ENCODE measurements around the gene SNX8. TPM values are rescaled to one million over a fixed set of nuclear protein-coding genes. Genes with fewer than 3 reads are reported as not detected.

SNX8 gene
- total and polyA plus RNA-seq, 2 of the 8 experiments (the other 6 are each of a cell fraction or from before 2014, with no cell fraction given) = 46.2 to 70.8 TPM

DNA sequence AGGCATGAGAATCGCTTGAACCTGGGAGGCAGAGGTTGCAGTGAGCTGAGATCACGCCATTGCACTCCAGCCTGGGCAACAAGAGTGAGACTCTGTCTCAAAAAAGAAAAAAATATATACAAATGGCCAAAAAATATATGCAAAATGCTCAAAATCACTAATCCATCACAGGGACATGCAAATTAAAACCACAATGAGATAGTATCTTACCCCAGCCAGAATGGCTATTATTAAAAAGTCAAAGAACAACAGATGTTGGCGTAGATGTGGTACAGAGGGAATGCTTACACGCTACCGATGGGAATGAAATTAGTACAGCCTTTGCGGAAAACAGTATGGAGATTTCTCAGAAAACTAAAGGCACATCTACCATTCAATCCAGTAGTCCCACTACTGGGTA is 17.4 kb downstream of the SNX8 start:
- Histone ChIP-seq H2AFZ (ENCODE audit: low read length) (no peak overlapping the region), H2AK5ac (ENCODE audit: low read depth, low read length) (no peak overlapping the region), H2BK5ac (ENCODE audit: low read depth, low read length) (no peak overlapping the region), H3K14ac (ENCODE audit: insufficient read length) (no peak overlapping the region), H3K4me2 (ENCODE audit: insufficient read depth in 1 of 2, low read depth in 2 of 2, low read length in 2 of 2) (no peak overlapping the region), H3K4me1 (replicated peaks in 1 of 4; ENCODE audit: control insufficient read depth in 3 of 4, insufficient read depth in 4 of 4, low read length in 3 of 4) (peaks cover 3 to 12% (median 7%) of the 10 kb centered on the region in 4 experiments; a peak in 6 of 7 replicates), H2BK12ac (ENCODE audit: low read depth, low read length) (no peak overlapping the region), H3K36me3 (ENCODE audit: control insufficient read depth in 2 of 4, insufficient read depth in 4 of 4, low read length in 3 of 4) (no peaks in the 10 kb centered on the region), H2BK15ac (ENCODE audit: low read length) (no peak overlapping the region), H3K9me3 (ENCODE audit: insufficient read depth in 2 of 2, low read depth in 1 of 2, low read length in 1 of 2) (peaks cover 2% of the 10 kb centered on the region in 2 experiments; a peak in 2 of 4 replicates), H4K8ac (ENCODE audit: extremely low read depth, insufficient read depth, low read length) (no peak overlapping the region), H3K23me2 (ENCODE audit: low read depth, low read length) (no peaks in the 10 kb centered on the region), H3K79me1 (ENCODE audit: low read depth, low read length) (peaks cover 4% of the 10 kb centered on the region; the same call in 1 of the 2 replicates), H3K27ac (ENCODE audit: low read depth, low read length) (no peak overlapping the region), H3K27me3 (replicated peaks in 1 of 4; ENCODE audit: control insufficient read depth in 3 of 4, extremely low read depth in 1 of 4, insufficient read depth in 3 of 4, low read length in 3 of 4) (no peaks in the 10 kb centered on the region), H3K23ac (ENCODE audit: insufficient read length) (no peak overlapping the region), H3K56ac (replicated peaks; ENCODE audit: insufficient read length, low read depth, low read length) (no peak overlapping the region), H3K79me2 (ENCODE audit: control insufficient read depth in 1 of 2, insufficient read depth in 2 of 2, low read length in 2 of 2) (peaks cover 0 to 40% of the 10 kb centered on the region in 2 experiments; a peak in 2 of 4 replicates), H3K4me3 (ENCODE audit: extremely low read depth in 1 of 4, insufficient read depth in 2 of 4, low read depth in 3 of 4, low read length in 4 of 4) (no peak overlapping the region), H3K9ac (replicated peaks in 1 of 4; ENCODE audit: extremely low read depth in 1 of 4, low read depth in 3 of 4, low read length in 3 of 4) (no peak overlapping the region), H2BK120ac (replicated peaks; ENCODE audit: low read depth, low read length) (no peak overlapping the region), H4K20me1 (replicated peaks in 1 of 2; ENCODE audit: control insufficient read depth in 1 of 2, insufficient read depth in 2 of 2, low read length in 2 of 2) (peaks cover 0 to 1% of the 10 kb centered on the region in 2 experiments), H4K91ac (replicated peaks; ENCODE audit: insufficient read length, low read length) (no peak overlapping the region), H3K18ac (ENCODE audit: extremely low read depth, low read length) (no peak overlapping the region), H3K4ac (replicated peaks; ENCODE audit: insufficient read length, low read depth, low read length) (no peak overlapping the region), H4K5ac (ENCODE audit: insufficient read length, low read depth, low read length) (no peak overlapping the region), H2BK20ac (ENCODE audit: low read length) (no peak overlapping the region)
- DNase-seq (ENCODE audit: low read depth in 1 of 2, low spot score in 2 of 2) = no peak
- FAIRE-seq = no peak
- POLR2A ChIA-PET (ENCODE audit: partially characterized antibody) = no interaction called here
- CTCF ChIA-PET (ENCODE audit: partially characterized antibody) = interaction anchor here (0.5 kb wide), 1 partner anchor 30 kb away, joined by 3 read pairs; no protein-coding TSS in a partner anchor
- 95% methylated on average over 6 of the region's 6 CpGs; no CpG with 5 or more reads in 1 of the 2 experiments for WGBS, 2 experiments (ENCODE audit: extremely low coverage in 1 of 2, insufficient coverage in 1 of 2, insufficient read length in 1 of 2, insufficient replicate concordance in 2 of 2, low coverage in 1 of 2, low lambda C conversion rate in 2 of 2, missing lambda C conversion rate in 1 of 2)
- TF ChIP-seq, protein P1, sequence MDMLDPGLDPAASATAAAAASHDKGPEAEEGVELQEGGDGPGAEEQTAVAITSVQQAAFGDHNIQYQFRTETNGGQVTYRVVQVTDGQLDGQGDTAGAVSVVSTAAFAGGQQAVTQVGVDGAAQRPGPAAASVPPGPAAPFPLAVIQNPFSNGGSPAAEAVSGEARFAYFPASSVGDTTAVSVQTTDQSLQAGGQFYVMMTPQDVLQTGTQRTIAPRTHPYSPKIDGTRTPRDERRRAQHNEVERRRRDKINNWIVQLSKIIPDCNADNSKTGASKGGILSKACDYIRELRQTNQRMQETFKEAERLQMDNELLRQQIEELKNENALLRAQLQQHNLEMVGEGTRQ (IDR thresholded peaks at IDR 0.05; ENCODE audit: low read length) = no peak
- TF ChIP-seq SIRT6 (IDR thresholded peaks at IDR 0.05; ENCODE audit: low read length) = no peak
- TF ChIP-seq NANOG (IDR thresholded peaks at IDR 0.05; ENCODE audit: insufficient read depth, low read depth, low read length, poor library complexity, severe bottlenecking) = no peak
- TF ChIP-seq TAF7 (optimal IDR thresholded peaks at IDR 0.05; ENCODE audit: borderline replicate concordance, low read depth, low read length) = no peak
